ENCODE measurements around the gene KRT75.
"Not testable (repeated sequence)": the region's sequence is repeated elsewhere in the genome, so short reads cannot be mapped to it uniquely, and the experiment has no call there.

The KRT75 gene

DNA sequence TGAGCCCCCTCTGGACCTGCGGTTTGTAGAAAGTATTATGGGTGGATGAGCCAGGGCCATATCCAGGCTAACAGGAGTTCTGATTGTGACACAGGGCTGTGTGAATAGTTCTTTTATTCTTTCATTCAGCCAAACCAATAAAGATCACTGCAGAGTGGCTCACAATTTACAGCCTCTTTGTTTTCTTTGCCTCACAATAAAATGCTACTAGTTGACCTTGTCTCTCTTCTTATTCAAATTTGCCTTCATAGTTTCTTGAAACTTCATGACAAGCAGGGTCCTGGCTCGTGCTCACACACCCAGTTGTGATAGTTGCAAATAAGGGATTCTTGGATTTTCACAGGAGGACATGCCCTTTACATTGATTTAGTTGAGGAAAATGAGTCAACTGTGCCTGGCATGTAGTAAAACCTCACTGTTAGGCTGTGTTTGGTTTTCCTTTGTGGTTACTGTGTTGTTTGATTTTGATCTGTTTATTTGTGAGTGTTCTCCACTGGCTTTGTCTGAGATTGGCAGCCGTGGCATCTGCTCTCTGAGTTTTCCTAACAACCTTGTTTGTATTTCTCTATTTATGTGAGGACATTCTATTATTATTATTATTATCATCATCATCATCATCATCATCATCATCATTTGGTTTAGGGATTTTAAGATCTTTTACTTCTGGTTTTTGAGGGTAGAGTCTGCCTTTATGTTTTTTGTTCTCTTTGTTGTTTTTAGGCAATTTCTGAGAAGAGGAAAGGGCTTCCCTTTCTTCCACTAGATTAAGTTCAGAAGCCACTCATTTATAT lies 20.4 kb upstream of the KRT75 start:
- Histone ChIP-seq H3K9me3 (ENCODE audit: control insufficient read depth in 2 of 2, low read length in 2 of 2) (no peaks in the 10 kb centered on the region), H3K4me1 (ENCODE audit: control insufficient read depth in 2 of 2, insufficient read depth in 2 of 2, low read length in 2 of 2) (peaks cover 0 to 8% of the 10 kb centered on the region in 2 donors), H3K27me3 (ENCODE audit: control insufficient read depth in 2 of 2, insufficient read depth in 2 of 2, low read length in 2 of 2) (peaks cover 0 to 2% of the 10 kb centered on the region in 2 donors), H3K36me3 (ENCODE audit: control insufficient read depth in 2 of 2, insufficient read depth in 2 of 2, low read length in 2 of 2) (no peaks in the 10 kb centered on the region), H3K4me3 (ENCODE audit: low read length in 2 of 2) (no peak overlapping the region), H3K27ac (ENCODE audit: low read depth in 2 of 2, low read length in 2 of 2) (peak overlapping the region in 1 of 2 donors; percentile 37), H3K9ac (ENCODE audit: low read depth in 1 of 2, low read length in 2 of 2) (peak overlapping the region in 1 of 2 donors; percentile 17)

DNA sequence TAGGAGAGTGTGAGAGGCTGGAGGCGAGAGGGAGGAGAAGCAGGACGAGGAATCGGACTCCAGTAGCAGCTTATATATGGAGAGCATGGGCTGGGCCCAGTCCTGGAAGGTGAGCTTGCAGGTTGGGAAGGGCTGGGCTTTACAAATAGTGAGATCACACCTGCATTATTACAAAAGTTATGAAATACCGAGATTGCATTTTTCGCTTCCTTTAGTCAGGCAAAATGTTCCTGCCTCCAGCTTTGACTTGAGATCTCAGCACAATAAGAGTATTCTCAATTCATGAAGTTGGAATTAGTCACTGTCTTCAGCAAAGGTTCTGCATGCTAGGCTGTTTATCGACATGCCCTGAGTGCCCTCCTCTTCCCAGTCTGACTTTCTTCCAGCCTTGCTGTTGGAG lies 17.9 kb upstream of the KRT75 start, which contains the start of gene KRT6B:
Gene KRT6B, minus strand, starts transcription at position 46 of the 400 bp plus-strand sequence. CDS start 68 bp downstream, outside the sequence.
- Histone ChIP-seq H3K4me3 (ENCODE audit: low read length in 2 of 2) (no peak within 1 kb of the TSS), H3K27ac (ENCODE audit: low read depth in 2 of 2, low read length in 2 of 2) (no peak within 1 kb of the TSS), H3K4me1 (ENCODE audit: control insufficient read depth in 2 of 2, insufficient read depth in 2 of 2, low read length in 2 of 2) (peaks cover 0 to 8% of the 10 kb centered on the region in 2 donors), H3K9me3 (ENCODE audit: control insufficient read depth in 2 of 2, low read length in 2 of 2) (no peaks in the 10 kb centered on the region), H3K9ac (ENCODE audit: low read depth in 1 of 2, low read length in 2 of 2) (no peak within 1 kb of the TSS), H3K36me3 (ENCODE audit: control insufficient read depth in 2 of 2, insufficient read depth in 2 of 2, low read length in 2 of 2) (no peaks in the 10 kb centered on the region), H3K27me3 (ENCODE audit: control insufficient read depth in 2 of 2, insufficient read depth in 2 of 2, low read length in 2 of 2) (peaks cover 0 to 2% of the 10 kb centered on the region in 2 donors)

DNA sequence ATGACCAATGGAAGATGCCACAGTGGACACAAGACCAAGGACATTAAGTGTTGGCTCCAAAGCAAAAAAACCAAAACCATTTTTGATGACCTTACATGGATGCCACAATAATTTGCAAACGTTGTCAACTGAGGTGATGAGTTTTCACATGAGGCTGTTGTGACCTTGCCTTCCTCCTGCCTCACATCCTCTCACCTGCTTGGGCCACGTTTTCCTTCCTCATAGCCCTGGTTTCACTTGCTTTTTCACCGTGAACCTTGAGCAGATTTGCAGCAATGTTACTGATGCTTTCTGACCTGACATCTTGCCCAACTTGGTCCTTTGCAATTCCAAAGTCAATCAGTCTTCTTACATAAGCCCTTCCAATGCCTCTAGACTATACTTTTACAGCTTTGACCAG lies 14.1 kb upstream of the KRT75 start:
- Histone ChIP-seq H3K36me3 (ENCODE audit: control insufficient read depth in 2 of 2, insufficient read depth in 2 of 2, low read length in 2 of 2) (no peaks in the 10 kb centered on the region), H3K9me3 (ENCODE audit: control insufficient read depth in 2 of 2, low read length in 2 of 2) (no peaks in the 10 kb centered on the region), H3K27me3 (ENCODE audit: control insufficient read depth in 2 of 2, insufficient read depth in 2 of 2, low read length in 2 of 2) (no peaks in the 10 kb centered on the region), H3K9ac (ENCODE audit: low read depth in 1 of 2, low read length in 2 of 2) (no peak overlapping the region), H3K4me1 (ENCODE audit: control insufficient read depth in 2 of 2, insufficient read depth in 2 of 2, low read length in 2 of 2) (peaks cover 0 to 3% of the 10 kb centered on the region in 2 donors), H3K27ac (ENCODE audit: low read depth in 2 of 2, low read length in 2 of 2) (no peak overlapping the region), H3K4me3 (ENCODE audit: low read length in 2 of 2) (no peak overlapping the region)

DNA sequence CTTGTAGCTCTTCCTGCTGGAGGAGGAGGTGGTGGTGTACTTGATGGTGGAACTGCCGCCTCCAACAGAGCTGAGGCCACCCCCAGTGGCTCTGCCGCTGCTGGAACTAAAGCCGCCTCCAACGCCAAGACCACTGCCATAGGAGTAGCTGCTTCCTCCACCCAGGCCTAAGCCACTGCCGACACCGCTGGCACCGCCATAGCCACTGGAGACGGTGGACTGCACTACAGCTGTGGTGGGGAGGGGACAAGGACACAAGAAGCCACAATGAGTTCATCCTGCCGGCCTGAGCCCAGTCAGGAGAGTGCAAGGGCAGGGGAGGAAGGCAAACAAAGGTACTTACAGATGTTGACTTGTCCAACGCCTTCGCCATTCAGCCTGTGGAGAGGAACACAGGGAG lies 13.0 kb upstream of the KRT75 start:
- not testable (repeated sequence) for H3K27me3 ChIP-seq (ENCODE audit: control insufficient read depth in 2 of 2, insufficient read depth in 2 of 2, low read length in 2 of 2); H3K9ac ChIP-seq (ENCODE audit: low read depth in 1 of 2, low read length in 2 of 2); H3K9me3 ChIP-seq (ENCODE audit: control insufficient read depth in 2 of 2, low read length in 2 of 2); H3K4me3 ChIP-seq (ENCODE audit: low read length in 2 of 2); H3K27ac ChIP-seq (ENCODE audit: low read depth in 2 of 2, low read length in 2 of 2); H3K4me1 ChIP-seq (ENCODE audit: control insufficient read depth in 2 of 2, insufficient read depth in 2 of 2, low read length in 2 of 2); H3K36me3 ChIP-seq (ENCODE audit: control insufficient read depth in 2 of 2, insufficient read depth in 2 of 2, low read length in 2 of 2)

DNA sequence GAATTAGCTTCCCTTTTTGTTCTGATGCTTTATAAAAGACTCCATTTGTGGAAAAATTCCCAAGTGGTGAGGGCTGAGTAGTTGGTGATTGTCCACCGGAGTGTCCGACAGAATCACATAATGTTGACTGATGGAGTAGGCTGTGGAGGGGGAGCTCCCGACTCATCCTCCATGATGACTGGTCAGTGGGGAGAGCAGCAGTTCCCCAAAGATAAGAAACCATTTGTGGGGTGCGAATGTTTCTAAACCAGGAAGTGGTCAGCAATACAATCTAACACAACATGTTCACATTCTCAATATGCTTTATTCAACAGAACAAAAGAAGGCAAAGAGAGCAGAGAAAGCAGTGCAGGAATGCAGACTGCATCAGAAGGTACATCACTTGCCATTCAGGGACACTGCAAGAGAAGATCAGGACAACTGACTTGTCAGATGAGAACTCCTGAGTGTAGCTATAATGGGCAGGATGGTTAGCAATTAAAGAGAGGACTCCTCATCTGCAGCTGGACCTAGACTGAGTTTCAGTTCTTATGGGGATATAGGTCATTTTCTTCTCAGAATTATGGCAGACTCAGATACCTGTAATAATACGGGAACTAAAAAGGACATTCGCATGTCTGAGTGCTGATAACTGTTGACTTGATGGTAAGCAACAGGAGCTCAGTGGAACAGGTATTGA lies 12.3 kb upstream of the KRT75 start:
- Histone ChIP-seq H3K4me1 (ENCODE audit: control insufficient read depth in 2 of 2, insufficient read depth in 2 of 2, low read length in 2 of 2) (peaks cover 0 to 3% of the 10 kb centered on the region in 2 donors), H3K27me3 (ENCODE audit: control insufficient read depth in 2 of 2, insufficient read depth in 2 of 2, low read length in 2 of 2) (no peaks in the 10 kb centered on the region), H3K9me3 (ENCODE audit: control insufficient read depth in 2 of 2, low read length in 2 of 2) (no peaks in the 10 kb centered on the region), H3K9ac (ENCODE audit: low read depth in 1 of 2, low read length in 2 of 2) (no peak overlapping the region), H3K27ac (ENCODE audit: low read depth in 2 of 2, low read length in 2 of 2) (no peak overlapping the region), H3K36me3 (ENCODE audit: control insufficient read depth in 2 of 2, insufficient read depth in 2 of 2, low read length in 2 of 2) (no peaks in the 10 kb centered on the region), H3K4me3 (ENCODE audit: low read length in 2 of 2) (no peak overlapping the region)

DNA sequence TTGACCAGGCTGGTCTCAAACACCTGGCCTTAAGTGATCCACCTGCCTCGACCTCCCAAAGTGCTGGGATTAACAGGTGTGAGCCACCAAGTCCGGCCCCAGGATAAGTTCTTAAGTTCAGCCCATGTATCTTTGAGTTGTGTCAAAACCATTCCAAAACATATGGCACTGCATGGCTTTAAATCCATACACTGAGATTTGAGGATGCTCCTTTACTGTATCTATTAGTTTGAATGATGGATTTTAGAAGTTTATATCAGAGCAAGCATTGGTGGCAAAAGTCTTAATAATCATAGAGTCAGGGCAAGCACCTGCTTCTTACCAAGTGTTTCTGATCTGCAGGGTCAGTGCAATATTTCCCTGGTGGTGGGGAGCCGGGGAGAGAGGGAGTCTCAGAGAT lies 11.7 kb upstream of the KRT75 start:
- H3K9ac ChIP-seq (ENCODE audit: low read depth in 1 of 2, low read length in 2 of 2) = no peak overlapping the region
- H3K36me3 ChIP-seq (ENCODE audit: control insufficient read depth in 2 of 2, insufficient read depth in 2 of 2, low read length in 2 of 2) = no peaks in the 10 kb centered on the region
- no peaks in the 10 kb centered on the region for H3K27me3 ChIP-seq (ENCODE audit: control insufficient read depth in 2 of 2, insufficient read depth in 2 of 2, low read length in 2 of 2)
- no peak overlapping the region for H3K27ac ChIP-seq (ENCODE audit: low read depth in 2 of 2, low read length in 2 of 2)
- peaks cover 0 to 3% of the 10 kb centered on the region in 2 donors for H3K4me1 ChIP-seq (ENCODE audit: control insufficient read depth in 2 of 2, insufficient read depth in 2 of 2, low read length in 2 of 2)
- no peak overlapping the region for H3K4me3 ChIP-seq (ENCODE audit: low read length in 2 of 2)
- H3K9me3 ChIP-seq (ENCODE audit: control insufficient read depth in 2 of 2, low read length in 2 of 2) = no peaks in the 10 kb centered on the region

DNA sequence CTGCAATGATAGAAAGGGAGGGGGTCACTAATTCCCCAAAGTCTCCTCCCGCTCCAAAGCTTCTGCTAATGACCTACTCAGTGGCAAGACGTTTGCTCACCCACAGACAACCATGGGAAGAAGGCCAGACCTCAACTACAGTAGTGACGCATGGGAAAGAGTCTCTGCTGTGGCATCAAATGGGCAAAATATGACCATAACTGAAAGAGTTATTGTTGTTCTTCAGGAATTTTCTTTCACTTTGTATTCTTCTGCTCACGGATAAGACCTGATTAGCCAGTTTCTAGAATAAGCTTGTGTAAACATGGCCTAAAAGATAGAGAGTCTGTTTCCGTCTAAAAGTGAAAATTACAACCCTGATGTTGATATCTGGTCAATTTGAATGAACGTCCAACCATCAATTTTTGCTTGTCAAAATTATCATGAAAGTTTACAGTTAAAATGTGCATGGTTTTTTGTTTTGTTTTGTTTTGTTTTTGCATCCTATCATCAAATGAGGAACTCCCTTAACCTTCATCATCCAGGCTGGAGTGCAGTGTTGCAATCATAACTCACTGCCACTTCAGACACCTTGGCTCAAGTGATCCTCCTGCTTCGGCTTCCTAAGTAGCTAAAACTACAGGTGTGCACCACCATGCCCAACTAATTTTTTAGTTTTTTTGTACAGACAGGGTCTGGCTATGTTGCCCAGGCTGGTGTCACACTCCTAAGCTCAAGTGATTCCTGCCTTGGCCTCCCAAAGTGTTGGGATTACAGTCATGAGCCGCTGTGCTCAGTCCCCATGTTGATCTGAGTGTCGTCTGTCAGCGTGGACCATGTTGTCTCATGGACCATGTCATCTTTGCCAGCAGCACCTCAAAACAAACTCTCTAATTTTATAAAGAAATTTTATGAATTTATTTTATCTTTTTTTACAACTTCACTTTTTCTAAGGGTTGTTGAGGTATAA lies 10.8 kb upstream of the KRT75 start:
- no peak overlapping the region for H3K27ac ChIP-seq (ENCODE audit: low read depth in 2 of 2, low read length in 2 of 2)
- no peak overlapping the region for H3K9ac ChIP-seq (ENCODE audit: low read depth in 1 of 2, low read length in 2 of 2)
- H3K27me3 ChIP-seq (ENCODE audit: control insufficient read depth in 2 of 2, insufficient read depth in 2 of 2, low read length in 2 of 2) = no peaks in the 10 kb centered on the region
- H3K9me3 ChIP-seq (ENCODE audit: control insufficient read depth in 2 of 2, low read length in 2 of 2) = no peaks in the 10 kb centered on the region
- no peak overlapping the region for H3K4me3 ChIP-seq (ENCODE audit: low read length in 2 of 2)
- no peaks in the 10 kb centered on the region for H3K36me3 ChIP-seq (ENCODE audit: control insufficient read depth in 2 of 2, insufficient read depth in 2 of 2, low read length in 2 of 2)
- H3K4me1 ChIP-seq (ENCODE audit: control insufficient read depth in 2 of 2, insufficient read depth in 2 of 2, low read length in 2 of 2) = peaks cover 0 to 3% of the 10 kb centered on the region in 2 donors

DNA sequence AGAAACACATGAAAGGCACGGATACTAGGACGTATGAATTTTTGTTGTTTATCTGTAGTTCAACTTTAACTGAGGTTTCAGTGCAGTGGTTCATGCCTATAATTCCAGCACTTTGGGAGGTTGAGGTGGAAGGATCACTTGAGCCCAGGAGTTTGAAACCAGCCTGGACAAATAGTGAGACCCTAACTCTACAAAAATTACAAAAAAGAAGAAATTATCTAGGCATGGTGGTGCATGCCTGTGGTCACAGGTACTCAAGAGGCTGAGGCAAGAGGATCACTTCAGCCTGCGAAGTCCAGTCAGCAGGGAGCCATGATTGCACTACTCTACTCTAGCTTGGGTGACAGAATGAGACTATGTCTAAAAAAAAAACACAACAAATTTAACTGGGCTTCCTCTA lies 9.8 kb upstream of the KRT75 start:
- Histone ChIP-seq H3K27me3 (ENCODE audit: control insufficient read depth in 2 of 2, insufficient read depth in 2 of 2, low read length in 2 of 2) (no peaks in the 10 kb centered on the region), H3K27ac (ENCODE audit: low read depth in 2 of 2, low read length in 2 of 2) (no peak overlapping the region)

DNA sequence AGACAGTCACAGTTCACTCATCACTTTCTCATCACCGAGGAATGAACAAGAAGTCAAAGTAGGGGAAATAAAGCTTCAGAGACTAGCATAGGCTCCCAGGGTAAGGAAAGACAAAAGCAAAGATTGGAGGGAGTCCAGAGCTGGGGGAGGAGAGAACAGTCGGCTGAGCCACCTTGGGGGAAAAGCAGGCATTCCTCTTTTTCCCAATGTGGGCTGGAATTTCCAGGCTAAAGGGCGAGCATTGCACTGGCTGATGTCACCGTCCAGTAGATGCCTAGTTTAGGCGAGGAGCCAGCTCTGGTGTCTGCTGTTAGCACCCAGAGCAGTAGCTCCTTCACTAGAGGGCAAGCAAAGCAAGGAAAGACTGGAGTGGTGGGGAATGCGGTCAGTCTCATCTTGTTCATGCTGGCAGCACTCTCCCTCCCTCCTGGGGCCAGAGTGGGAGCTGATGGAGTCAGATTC lies 8.5 kb upstream of the KRT75 start:
- no peaks in the 10 kb centered on the region for H3K9me3 ChIP-seq (ENCODE audit: control insufficient read depth in 2 of 2, low read length in 2 of 2)
- H3K4me1 ChIP-seq (ENCODE audit: control insufficient read depth in 2 of 2, insufficient read depth in 2 of 2, low read length in 2 of 2) = peaks cover 0 to 7% of the 10 kb centered on the region in 2 donors
- no peak overlapping the region for H3K4me3 ChIP-seq (ENCODE audit: low read length in 2 of 2)
- no peaks in the 10 kb centered on the region for H3K36me3 ChIP-seq (ENCODE audit: control insufficient read depth in 2 of 2, insufficient read depth in 2 of 2, low read length in 2 of 2)
- no peak overlapping the region for H3K27ac ChIP-seq (ENCODE audit: low read depth in 2 of 2, low read length in 2 of 2)
- no peaks in the 10 kb centered on the region for H3K27me3 ChIP-seq (ENCODE audit: control insufficient read depth in 2 of 2, insufficient read depth in 2 of 2, low read length in 2 of 2)
- H3K9ac ChIP-seq (ENCODE audit: low read depth in 1 of 2, low read length in 2 of 2) = no peak overlapping the region

More for the DNA sequence above, 9.8 kb upstream of the KRT75 start:
- H3K9ac ChIP-seq (ENCODE audit: low read depth in 1 of 2, low read length in 2 of 2) = no peak overlapping the region
- H3K9me3 ChIP-seq (ENCODE audit: control insufficient read depth in 2 of 2, low read length in 2 of 2) = no peaks in the 10 kb centered on the region
- H3K4me3 ChIP-seq (ENCODE audit: low read length in 2 of 2) = no peak overlapping the region
- no peaks in the 10 kb centered on the region for H3K36me3 ChIP-seq (ENCODE audit: control insufficient read depth in 2 of 2, insufficient read depth in 2 of 2, low read length in 2 of 2)
- peaks cover 0 to 3% of the 10 kb centered on the region in 2 donors for H3K4me1 ChIP-seq (ENCODE audit: control insufficient read depth in 2 of 2, insufficient read depth in 2 of 2, low read length in 2 of 2)
